SK-N-SH (cell line): ENCODE measurements around the gene SLC9A8. TPM values are rescaled to one million over a fixed set of nuclear protein-coding genes. Genes with fewer than 3 reads are reported as not detected.

Experiments
- CTCF ChIA-PET: fragments of 300-600, 350-600 bp; formaldehyde crosslinking; extraction: SDS; loops from one replicate; lab custom pipeline; 2021; lab: Yijun Ruan, JAX
- POLR2A ChIA-PET: fragments of 350-600 bp; sonication (Branson Sonifier 250); formaldehyde crosslinking; extraction: SDS; loops from one replicate; lab custom pipeline; 2020; ENCODE audit warnings: antibody characterized with exemption, inconsistent platforms; lab: Yijun Ruan, JAX
- DNase-seq: peaks from one replicate; pipeline ENCODE4 v3.0.0; 2012
- H2AFZ ChIP-seq: fragments of 200-600 bp; sonication (generic); 2 replicates; pipeline ENCODE4 v1.8.1; 2016; ENCODE audit warnings: antibody characterized with exemption, mild to moderate bottlenecking, low read depth
- H3F3A ChIP-seq: fragments of 200-600 bp; sonication (generic); replicated peaks from 2 replicates; pipeline ENCODE3; 2016; ENCODE audit warnings: antibody characterized with exemption, mild to moderate bottlenecking; ENCODE audit not compliant: insufficient read depth
- H3K27ac ChIP-seq, 2 experiments: fragments of 200-500 bp in 1 of 2; fragments of 200-600 bp in 1 of 2; sonication (Bioruptor generic) in 1 of 2; sonication (generic), shearing (Covaris generic) in 1 of 2; 2 replicates each; pipeline versions ENCODE4 v1.5.1 to v1.6.1; 2014 to 2016; ENCODE audit warnings: low read depth in 2 of 2, inconsistent platforms in 1 of 2, low read length in 1 of 2, mild to moderate bottlenecking in 1 of 2, mixed read lengths in 1 of 2
- H3K27me3 ChIP-seq: fragments of 200-600 bp; sonication (generic), shearing (Covaris generic); 2 replicates; pipeline ENCODE4 v1.6.1; 2016; ENCODE audit warnings: mixed run types; ENCODE audit not compliant: insufficient read depth
- H3K36me3 ChIP-seq, 2 experiments: fragments of 200-500 bp in 1 of 2; fragments of 200-600 bp in 1 of 2; sonication (Bioruptor generic) in 1 of 2; sonication (generic) in 1 of 2; replicated peaks in 1 of 2; 2 replicates each; pipeline versions ENCODE3 to v1.5.1; 2014 to 2016; ENCODE audit warnings: low read length in 1 of 2, mild to moderate bottlenecking in 1 of 2; ENCODE audit not compliant: insufficient read depth in 2 of 2, control insufficient read depth in 1 of 2
- H3K4me1 ChIP-seq, 2 experiments: fragments of 200-500 bp in 1 of 2; fragments of 200-600 bp in 1 of 2; sonication (Bioruptor generic) in 1 of 2; sonication (generic), shearing (Covaris generic) in 1 of 2; 2 replicates each; pipeline versions ENCODE4 v1.5.1 to v1.6.1; 2014 to 2016; ENCODE audit warnings: low read depth in 1 of 2, low read length in 1 of 2, mixed run types in 1 of 2; ENCODE audit not compliant: insufficient read depth in 2 of 2, control insufficient read depth in 1 of 2
- H3K4me2 ChIP-seq: fragments of 200-600 bp; sonication (generic), shearing (Covaris generic); 2 replicates; pipeline ENCODE4 v1.6.1; 2017; ENCODE audit warnings: mixed run types
- H3K4me3 ChIP-seq, 2 experiments: fragments of 200-500 bp in 1 of 2; fragments of 200-600 bp in 1 of 2; sonication (Bioruptor generic) in 1 of 2; sonication (generic), shearing (Covaris generic) in 1 of 2; 2 replicates each; pipeline versions ENCODE4 v1.5.1 to v1.8.1; 2014 to 2016; ENCODE audit warnings: low read depth in 2 of 2, inconsistent platforms in 1 of 2, low read length in 1 of 2, mild to moderate bottlenecking in 1 of 2, mixed read lengths in 1 of 2, moderate library complexity in 1 of 2
- H3K79me2 ChIP-seq: fragments of 200-600 bp; sonication (generic); 2 replicates; pipeline ENCODE4 v1.8.1; 2017; ENCODE audit warnings: mild to moderate bottlenecking; ENCODE audit not compliant: insufficient read depth
- H3K9ac ChIP-seq: fragments of 200-600 bp; sonication (generic); 2 replicates; pipeline ENCODE4 v1.6.1; 2017; ENCODE audit warnings: mixed run types
- H3K9me2 ChIP-seq: fragments of 200-600 bp; sonication (generic); 2 replicates; pipeline ENCODE4 v1.6.1; 2017; ENCODE audit warnings: mixed run types
- H3K9me3 ChIP-seq: fragments of 200-600 bp; sonication (generic); 2 replicates; pipeline ENCODE4 v1.6.1; 2017; ENCODE audit warnings: mixed run types, mild to moderate bottlenecking, moderate library complexity
- H4K20me1 ChIP-seq: fragments of 200-600 bp; sonication (generic); 2 replicates; pipeline ENCODE4 v1.6.1; 2017; ENCODE audit warnings: mild to moderate bottlenecking, mixed run types; ENCODE audit not compliant: insufficient read depth
- CHD2 ChIP-seq: fragments of 150-350 bp; IDR thresholded peaks from 2 replicates; pipeline ENCODE4 v1.6.1; 2018; ENCODE audit warnings: low read length; ENCODE audit not compliant: partially characterized antibody
- EZH2phosphoT487 ChIP-seq: fragments of 200-600 bp; sonication (generic); IDR thresholded peaks from 2 replicates; pipeline ENCODE4 v1.6.1; 2017; ENCODE audit warnings: low read depth, mixed run types, mild to moderate bottlenecking, antibody characterized with exemption, moderate library complexity, borderline replicate concordance
- FOSL2 ChIP-seq: IDR thresholded peaks from 2 replicates; pipeline ENCODE4 v1.4.0; 2012; ENCODE audit warnings: low read depth, mild to moderate bottlenecking, moderate library complexity, borderline replicate concordance
- FOXJ3 ChIP-seq: sonication (generic); formaldehyde crosslinking; IDR thresholded peaks from 2 replicates; pipeline ENCODE4 v1.5.1; 2020; ENCODE audit warnings: mild to moderate bottlenecking, missing genetic modification reagents
- FOXM1 ChIP-seq: IDR thresholded peaks from 2 replicates; pipeline ENCODE4 v1.4.0; 2012; ENCODE audit warnings: low read depth, mild to moderate bottlenecking
- GABPA ChIP-seq: IDR thresholded peaks from 2 replicates; pipeline ENCODE4 v1.4.0; 2012; ENCODE audit warnings: low read depth, mild to moderate bottlenecking
- GATA2 ChIP-seq: sonication (generic); formaldehyde crosslinking; IDR thresholded peaks from 2 replicates; pipeline ENCODE4 v1.5.0; 2020; ENCODE audit warnings: mild to moderate bottlenecking, missing genetic modification reagents
- JUND ChIP-seq: IDR thresholded peaks from 2 replicates; pipeline ENCODE4 v1.4.0; 2012
- MEF2A ChIP-seq: IDR thresholded peaks from 2 replicates; pipeline ENCODE4 v1.4.0; 2012; ENCODE audit warnings: low read depth, borderline replicate concordance
- MXI1 ChIP-seq: IDR thresholded peaks from 2 replicates; pipeline ENCODE4 v1.6.1; 2012; ENCODE audit warnings: mild to moderate bottlenecking, low read depth, low read length, improper control_type of control experiment
- NRF1 ChIP-seq: IDR thresholded peaks from 2 replicates; pipeline ENCODE4 v1.6.1; 2012; ENCODE audit warnings: low read depth, mild to moderate bottlenecking, low read length
- POLR2AphosphoS5 ChIP-seq: IDR thresholded peaks from 2 replicates; pipeline ENCODE4 v1.6.1; 2012; ENCODE audit warnings: low read depth, low read length
- RAD21 ChIP-seq: IDR thresholded peaks from 2 replicates; pipeline ENCODE4 v1.6.1; 2012; ENCODE audit warnings: mild to moderate bottlenecking, low read length
- RFX5 ChIP-seq: IDR thresholded peaks from 2 replicates; pipeline ENCODE4 v1.6.1; 2012; ENCODE audit warnings: mild to moderate bottlenecking, improper control_type of control experiment, low read length
- RXRA ChIP-seq: IDR thresholded peaks from 2 replicates; pipeline ENCODE4 v1.4.0; 2012; ENCODE audit warnings: low read depth, mild to moderate bottlenecking, borderline replicate concordance
- SMC3 ChIP-seq: IDR thresholded peaks from 2 replicates; pipeline ENCODE4 v1.6.1; 2012; ENCODE audit warnings: low read depth, low read length, improper control_type of control experiment
- TAF1 ChIP-seq: IDR thresholded peaks from 2 replicates; pipeline ENCODE4 v1.6.1; 2012; ENCODE audit warnings: low read depth, mild to moderate bottlenecking, low read length, moderate library complexity, borderline replicate concordance
- TCF12 ChIP-seq: IDR thresholded peaks from 2 replicates; pipeline ENCODE4 v1.4.0; 2012
- ZBTB33 ChIP-seq: IDR thresholded peaks from 2 replicates; pipeline ENCODE4 v1.4.0; 2012; ENCODE audit warnings: low read depth, borderline replicate concordance
- WGBS: methylation state at CpG from one replicate; pipeline ENCODE4 v1.1.6; 2017; ENCODE audit warnings: low lambda C conversion rate; 5-methylcytosine and 5-hydroxymethylcytosine counted together
- polyA plus RNA-seq, 3 experiments: library from polyadenylated mRNA; depleted of rRNA; stranded (reverse); fragments of >200 nt; gene quantifications; 2 replicates each; pipeline ENCODE4 v1.2.3, GENCODE V29; 2012
- TF ChIP-seq, protein P1 (sequence below): fragments of 150-350 bp; IDR thresholded peaks from 2 replicates; pipeline ENCODE4 v1.6.1; 2016; ENCODE audit warnings: mild to moderate bottlenecking, low read depth, low read length

The SLC9A8 gene
- polyA plus RNA-seq, 1 of the 3 experiments (the other 2 are of a cell fraction) = 3.4 TPM

- Histone ChIP-seq H3K4me1 (no peaks in the 10 kb centered on the region), H4K20me1 (no peaks in the 10 kb centered on the region), H3K9ac (no peak overlapping the region), H3K4me3 (no peak overlapping the region), H2AFZ (no peak overlapping the region), H3K27ac (no peak overlapping the region), H3K36me3 (no peaks in the 10 kb centered on the region), H3K9me2 (no peaks in the 10 kb centered on the region), H3K27me3 (no peaks in the 10 kb centered on the region), H3F3A (no peaks in the 10 kb centered on the region), H3K79me2 (no peaks in the 10 kb centered on the region), H3K9me3 (no peaks in the 10 kb centered on the region), H3K4me2 (no peak overlapping the region)
- no peak for TF ChIP-seq MXI1
- TF ChIP-seq RFX5 = no peak
- no peak for TF ChIP-seq CHD2
- TF ChIP-seq TCF12 = no peak
- TF ChIP-seq RAD21 = no peak
- no peak for TF ChIP-seq GATA2 (CRISPR knock-in tag)
- no peak for TF ChIP-seq FOSL2
- TF ChIP-seq EZH2phosphoT487 = no peak
- no peak for TF ChIP-seq FOXJ3
- TF ChIP-seq POLR2AphosphoS5 = no peak
- no peak for TF ChIP-seq JUND
- TF ChIP-seq FOXM1 = no peak
- TF ChIP-seq, protein P1, sequence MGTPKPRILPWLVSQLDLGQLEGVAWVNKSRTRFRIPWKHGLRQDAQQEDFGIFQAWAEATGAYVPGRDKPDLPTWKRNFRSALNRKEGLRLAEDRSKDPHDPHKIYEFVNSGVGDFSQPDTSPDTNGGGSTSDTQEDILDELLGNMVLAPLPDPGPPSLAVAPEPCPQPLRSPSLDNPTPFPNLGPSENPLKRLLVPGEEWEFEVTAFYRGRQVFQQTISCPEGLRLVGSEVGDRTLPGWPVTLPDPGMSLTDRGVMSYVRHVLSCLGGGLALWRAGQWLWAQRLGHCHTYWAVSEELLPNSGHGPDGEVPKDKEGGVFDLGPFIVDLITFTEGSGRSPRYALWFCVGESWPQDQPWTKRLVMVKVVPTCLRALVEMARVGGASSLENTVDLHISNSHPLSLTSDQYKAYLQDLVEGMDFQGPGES = no peak
- no peak for TF ChIP-seq NRF1
- no peak for TF ChIP-seq TAF1
- TF ChIP-seq MEF2A = no peak
- no peak for TF ChIP-seq SMC3
- no peak for TF ChIP-seq GABPA
- no peak for TF ChIP-seq RXRA
- no peak for TF ChIP-seq ZBTB33
- no peak for DNase-seq
- CTCF ChIA-PET = no interaction called here
- 86% methylated on average over 8 of the region's 8 CpGs for whole genome bisulfite sequencing
- POLR2A ChIA-PET = no interaction called here
Measured at GRCh38 chr20:49799698-49800097, 12.9 kb upstream of the SLC9A8 start.
